HepG2 (cell line): ENCODE measurements around the gene CHAF1A. TPM values are rescaled to one million over a fixed set of nuclear protein-coding genes. Genes with fewer than 3 reads are reported as not detected.
A peak's percentile ranks its signal among the peaks of the same experiment; 100 is the strongest.

ENCODE experiments used
- ARHGAP35 ChIP-seq: sonication (generic); formaldehyde crosslinking; IDR thresholded peaks from 2 replicates; pipeline ENCODE4 v1.9.0; 2022; ENCODE audit warnings: mild to moderate bottlenecking, inconsistent platforms, moderate library complexity, missing genetic modification reagents, borderline replicate concordance
- CAMTA2 ChIP-seq: sonication (generic); formaldehyde crosslinking; IDR thresholded peaks from 2 replicates; pipeline ENCODE4 v1.4.0; 2020; ENCODE audit warnings: mild to moderate bottlenecking, missing genetic modification reagents, borderline replicate concordance
- CEBPB ChIP-seq: IDR thresholded peaks from 2 replicates; pipeline ENCODE4 v1.6.1; 2011; ENCODE audit warnings: low read depth, low read length, improper control_type of control experiment, borderline replicate concordance
- CENPBD1 ChIP-seq: sonication (generic); formaldehyde crosslinking; IDR thresholded peaks from 2 replicates; pipeline ENCODE4 v1.8.0; 2022; ENCODE audit warnings: missing genetic modification reagents, low read depth, mild to moderate bottlenecking, borderline replicate concordance
- ELF3 ChIP-seq: IDR thresholded peaks from 2 replicates; pipeline ENCODE4 v1.6.1; 2016; ENCODE audit warnings: missing genetic modification reagents, missing compliant biosample characterization
- FOSL1 ChIP-seq: sonication (generic); formaldehyde crosslinking; IDR thresholded peaks from 2 replicates; pipeline ENCODE4 v1.9.0; 2021; ENCODE audit warnings: missing genetic modification reagents, borderline replicate concordance
- GLI4 ChIP-seq: sonication (generic); formaldehyde crosslinking; IDR thresholded peaks from 2 replicates; pipeline ENCODE4 v1.5.1; 2020; ENCODE audit warnings: missing genetic modification reagents, mild to moderate bottlenecking, moderate library complexity, borderline replicate concordance
- GPN1 ChIP-seq: sonication (generic); formaldehyde crosslinking; IDR thresholded peaks from 2 replicates; pipeline ENCODE4 v1.5.1; 2020; ENCODE audit warnings: missing genetic modification reagents, borderline replicate concordance
- GTF2F1 ChIP-seq: fragments of 150-350 bp; IDR thresholded peaks from 2 replicates; pipeline ENCODE4 v1.6.1; 2014; ENCODE audit warnings: low read length
- HOXA3 ChIP-seq: sonication (generic); formaldehyde crosslinking; IDR thresholded peaks from 2 replicates; pipeline ENCODE4 v1.5.0; 2020; ENCODE audit warnings: missing genetic modification reagents
- MEIS2 ChIP-seq: sonication (generic); formaldehyde crosslinking; IDR thresholded peaks from 2 replicates; pipeline ENCODE4 v1.9.0; 2021; ENCODE audit warnings: mild to moderate bottlenecking, missing genetic modification reagents
- SOX13 ChIP-seq, 3 experiments: fragments of 450-650 bp in 1 of 3; sonication (generic) in 1 of 3; formaldehyde crosslinking in 1 of 3; IDR thresholded peaks in 2 of 3; conservative IDR thresholded peaks in 1 of 3; 2 replicates each; pipeline versions ENCODE4 v1.5.0 to v1.6.1; 2016 to 2020; ENCODE audit warnings: antibody characterized with exemption in 1 of 3, mild to moderate bottlenecking in 1 of 3, missing compliant biosample characterization in 1 of 3, missing genetic modification reagents in 1 of 3, moderate library complexity in 1 of 3
- TBX2 ChIP-seq: sonication (generic); formaldehyde crosslinking; IDR thresholded peaks from 2 replicates; pipeline ENCODE4 v1.5.0; 2020; ENCODE audit warnings: missing genetic modification reagents, mild to moderate bottlenecking, borderline replicate concordance
- TIGD3 ChIP-seq: sonication (generic); formaldehyde crosslinking; IDR thresholded peaks from 2 replicates; pipeline ENCODE4 v1.5.1; 2020; ENCODE audit warnings: mild to moderate bottlenecking, missing genetic modification reagents, borderline replicate concordance
- XRCC5 ChIP-seq: fragments of 200-400 bp; formaldehyde crosslinking; optimal IDR thresholded peaks from 2 replicates; pipeline ENCODE3; 2017; ENCODE audit warnings: mild to moderate bottlenecking, low read length
- ZBTB7A ChIP-seq: sonication (generic); formaldehyde crosslinking; IDR thresholded peaks from 2 replicates; pipeline ENCODE4 v1.8.0; 2022; ENCODE audit warnings: mild to moderate bottlenecking, missing genetic modification reagents
- ZGPAT ChIP-seq: IDR thresholded peaks from 2 replicates; pipeline ENCODE4 v1.6.1; 2016; ENCODE audit warnings: mild to moderate bottlenecking
- ZNF263 ChIP-seq: sonication (generic); formaldehyde crosslinking; IDR thresholded peaks from 2 replicates; pipeline ENCODE4 v1.4.0; 2020; ENCODE audit warnings: missing genetic modification reagents
- ZNF30 ChIP-seq: sonication (generic); formaldehyde crosslinking; IDR thresholded peaks from 2 replicates; pipeline ENCODE4 v1.5.0; 2020; ENCODE audit warnings: mild to moderate bottlenecking, missing genetic modification reagents
- ZNF335 ChIP-seq: sonication (generic); formaldehyde crosslinking; IDR thresholded peaks from 2 replicates; pipeline ENCODE4 v1.4.0; 2020; ENCODE audit warnings: missing genetic modification reagents
- ZNF577 ChIP-seq: sonication (generic); formaldehyde crosslinking; IDR thresholded peaks from 2 replicates; pipeline ENCODE4 v1.4.0; 2020; ENCODE audit warnings: mild to moderate bottlenecking, low read depth, missing genetic modification reagents, borderline replicate concordance
- ZNF788 ChIP-seq: sonication (generic); formaldehyde crosslinking; IDR thresholded peaks from 2 replicates; pipeline ENCODE4 v1.5.0; 2020; ENCODE audit warnings: mild to moderate bottlenecking, missing genetic modification reagents, borderline replicate concordance
- ZNF850 ChIP-seq: sonication (generic); formaldehyde crosslinking; conservative IDR thresholded peaks from 2 replicates; pipeline ENCODE4 v1.9.0; 2021; ENCODE audit warnings: mild to moderate bottlenecking, missing genetic modification reagents
- ZNF878 ChIP-seq: sonication (generic); formaldehyde crosslinking; IDR thresholded peaks from 2 replicates; pipeline ENCODE4 v1.8.1; 2023; ENCODE audit warnings: mild to moderate bottlenecking, missing genetic modification reagents, moderate library complexity
- polyA plus RNA-seq, 8 experiments: library from polyadenylated mRNA; depleted of rRNA in 3 of 8; stranded (reverse) in 7 of 8; unstranded in 1 of 8; fragments of >200 nt; fragmentation: Illumina TruSeq in 4 of 8; extraction: Trizol in 4 of 8; gene quantifications; 2 replicates each; pipeline versions ENCODE4 v1.2.1 to v1.2.3, GENCODE V29; 2011 to 2016; ENCODE audit warnings: low read depth in 4 of 8, missing spikeins in 1 of 8, mixed read lengths in 1 of 8; ENCODE audit not compliant: insufficient read depth in 1 of 8
- total RNA-seq, 5 experiments: library from RNA; depleted of rRNA; stranded (reverse); fragments of >200 nt; fragmentation: Illumina TruSeq; extraction: Trizol; gene quantifications; 2 replicates each; pipeline ENCODE4 v1.2.3, GENCODE V29; 2016; ENCODE audit warnings: low read depth in 1 of 5

Gene CHAF1A
- total and polyA plus RNA-seq, 2 of the 13 experiments (the other 11 are each of a cell fraction or from before 2014, with no cell fraction given), result 11.0 to 34.8 TPM

GRCh38 chr19:4385291-4386040, 17.0 kb upstream of the CHAF1A start (continued):
- 0 out of 2 replicates have a peak, but pooled peaks have one; percentile 23 for TF ChIP-seq TBX2
- TF ChIP-seq ZGPAT, result no peak
- TF ChIP-seq CAMTA2 (CRISPR knock-in tag), result no peak
- no peak for TF ChIP-seq MEIS2 (CRISPR knock-in tag)
- TF ChIP-seq ZNF30 (CRISPR knock-in tag), result no peak
- no peak for TF ChIP-seq GTF2F1
- peak; percentile 22; the same call in 1 of the 2 replicates for TF ChIP-seq CEBPB
- TF ChIP-seq SOX13 (IDR thresholded peaks at IDR 0.05), result no peak
- no peak for TF ChIP-seq SOX13 (CRISPR knock-in tag; conservative IDR thresholded peaks at IDR 0.05 in 1 of 2, IDR thresholded peaks at IDR 0.05 in 1 of 2)
- TF ChIP-seq HOXA3 (CRISPR knock-in tag), result no peak
- no peak for TF ChIP-seq ZNF577
- peak; percentile 71; the same call in 1 of the 2 replicates for TF ChIP-seq ZBTB7A (CRISPR knock-in tag)
- TF ChIP-seq XRCC5, result peak; percentile 35
- no peak for TF ChIP-seq CENPBD1
- TF ChIP-seq ELF3 (CRISPR knock-in tag), result no peak
- TF ChIP-seq GPN1 (CRISPR knock-in tag), result no peak
- TF ChIP-seq ZNF263 (CRISPR knock-in tag), result no peak
- no peak for TF ChIP-seq FOSL1
- peak; percentile 40; the same call in 1 of the 2 replicates for TF ChIP-seq GLI4 (CRISPR knock-in tag)
- no peak for TF ChIP-seq ZNF335 (CRISPR knock-in tag)
- TF ChIP-seq ARHGAP35 (CRISPR knock-in tag), result no peak
- TF ChIP-seq ZNF788 (CRISPR knock-in tag), result peak; percentile 26; the same call in 1 of the 2 replicates
- no peak for TF ChIP-seq TIGD3 (CRISPR knock-in tag)
- TF ChIP-seq ZNF878 (CRISPR knock-in tag), result no peak
- TF ChIP-seq ZNF850 (CRISPR knock-in tag), result no peak
